Mucosa of rectum (tissue), 2 donors: ENCODE data around the gene PREB.

ENCODE experiments used
- H3K27ac ChIP-seq, 2 donors: one replicate each; pipeline ENCODE4 v1.7.0; 2013; ENCODE audit warnings: inconsistent platforms in 2 of 2, low read depth in 2 of 2, low read length in 2 of 2
- H3K27me3 ChIP-seq, 2 donors: one replicate each; pipeline ENCODE4 v1.7.0; 2013; ENCODE audit warnings: low read length in 2 of 2; ENCODE audit not compliant: control insufficient read depth in 2 of 2, insufficient read depth in 2 of 2
- H3K36me3 ChIP-seq, 2 donors: one replicate each; pipeline ENCODE4 v1.7.0; 2013; ENCODE audit warnings: low read length in 2 of 2; ENCODE audit not compliant: control insufficient read depth in 2 of 2, insufficient read depth in 2 of 2
- H3K4me1 ChIP-seq, 2 donors: one replicate each; pipeline ENCODE4 v1.7.0; 2013; ENCODE audit warnings: low read length in 2 of 2, mild to moderate bottlenecking in 1 of 2; ENCODE audit not compliant: control insufficient read depth in 2 of 2, insufficient read depth in 2 of 2
- H3K4me3 ChIP-seq, 2 donors: one replicate each; pipeline ENCODE4 v1.7.0; 2013; ENCODE audit warnings: low read length in 2 of 2
- H3K9ac ChIP-seq, 2 donors: one replicate each; pipeline ENCODE4 v1.7.0; 2013; ENCODE audit warnings: low read length in 2 of 2, low read depth in 1 of 2, mild to moderate bottlenecking in 1 of 2
- H3K9me3 ChIP-seq, 2 donors: one replicate each; pipeline ENCODE4 v1.7.0; 2013; ENCODE audit warnings: low read length in 2 of 2; ENCODE audit not compliant: control insufficient read depth in 2 of 2
- donor health status: healthy.
- donor health status: Normal muscosa, but diverticular disease.

PREB gene

DNA sequence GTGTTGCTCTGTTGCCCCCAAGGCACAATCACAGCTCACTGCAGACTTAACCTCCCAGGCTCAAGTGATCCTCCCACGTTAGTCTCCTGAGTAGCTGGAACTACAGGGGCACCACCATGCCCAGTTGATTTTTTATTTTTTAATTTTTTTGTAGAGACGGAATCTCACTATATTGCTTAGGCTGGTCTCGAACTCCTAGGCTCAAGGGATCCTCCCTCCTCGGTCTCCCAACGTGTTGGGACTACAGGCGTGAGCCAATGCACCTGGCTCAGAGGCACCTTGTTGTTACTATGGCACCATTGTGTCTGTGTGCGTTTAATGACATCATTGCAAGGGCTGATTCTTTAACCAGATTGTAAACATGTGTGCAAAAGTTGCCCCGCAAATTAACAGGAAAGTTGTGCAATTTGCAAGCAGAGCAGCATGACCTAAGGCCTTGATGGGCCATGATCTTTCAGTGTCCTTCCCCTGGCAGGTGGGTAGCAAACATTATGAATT is 37.0 kb upstream of the PREB start:
- Histone ChIP-seq H3K4me1 (peaks cover 4% of the 10 kb centered on the region in 2 donors), H3K27ac (no peak overlapping the region), H3K36me3 (no peaks in the 10 kb centered on the region), H3K27me3 (no peaks in the 10 kb centered on the region), H3K9ac (no peak overlapping the region), H3K4me3 (no peak overlapping the region), H3K9me3 (no peaks in the 10 kb centered on the region)

- no peaks in the 10 kb centered on the region for H3K9me3 ChIP-seq
- peaks cover 4% of the 10 kb centered on the region in 2 donors for H3K4me1 ChIP-seq
- no peaks in the 10 kb centered on the region for H3K36me3 ChIP-seq
- no peak overlapping the region for H3K4me3 ChIP-seq
- H3K27me3 ChIP-seq = no peaks in the 10 kb centered on the region
- no peak overlapping the region for H3K27ac ChIP-seq
- no peak overlapping the region for H3K9ac ChIP-seq
These were observed 36.3 kb upstream of the PREB start for GRCh38 chr2:27170581-27171337.

DNA sequence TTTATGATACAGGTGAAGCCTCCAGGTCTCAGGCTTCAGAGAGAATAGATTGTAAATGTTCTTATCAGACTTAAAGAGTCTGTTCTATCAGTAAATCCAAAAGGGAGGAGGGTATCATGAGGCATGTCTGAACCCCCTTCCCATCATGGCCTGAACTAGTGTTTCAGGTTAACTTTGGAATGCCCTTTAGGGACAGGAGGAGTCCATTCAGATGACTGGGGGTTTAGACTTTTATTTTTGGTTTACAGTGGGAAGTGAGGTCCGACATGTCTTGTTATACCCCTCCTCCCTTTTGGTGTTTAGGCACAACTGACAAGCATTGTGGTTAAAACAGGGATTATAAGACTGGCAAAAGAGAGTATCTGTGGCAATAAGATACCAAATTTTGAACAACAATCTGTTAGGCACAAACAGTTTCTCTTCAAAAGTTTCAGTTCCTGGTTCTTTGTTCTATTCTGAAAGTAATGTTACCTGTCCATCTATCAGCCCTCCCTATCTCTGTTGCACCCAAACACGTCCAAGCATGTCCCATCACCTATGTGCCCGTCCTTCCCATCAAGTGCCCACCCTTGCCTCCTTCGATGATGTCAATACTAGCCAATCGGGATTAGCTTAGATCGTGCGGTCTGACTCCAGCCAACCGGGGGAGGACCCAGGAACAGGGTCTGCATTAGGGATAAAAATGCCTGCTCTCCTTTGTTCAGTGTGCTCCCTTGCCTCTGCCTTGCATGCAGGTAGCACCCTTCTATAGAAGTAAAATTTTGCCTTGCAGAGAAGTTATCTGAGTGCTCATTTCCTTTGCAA is 30.7 kb upstream of the PREB start:
- no peaks in the 10 kb centered on the region for H3K9me3 ChIP-seq
- H3K4me1 ChIP-seq = peaks cover 0 to under 1% of the 10 kb centered on the region in 2 donors
- no peak overlapping the region for H3K4me3 ChIP-seq
- no peaks in the 10 kb centered on the region for H3K36me3 ChIP-seq
- no peak overlapping the region for H3K9ac ChIP-seq
- peak overlapping the region in 1 of 2 donors; percentile 1 for H3K27ac ChIP-seq
- no peaks in the 10 kb centered on the region for H3K27me3 ChIP-seq

- H3K9me3 ChIP-seq = no peaks in the 10 kb centered on the region
- H3K36me3 ChIP-seq = no peaks in the 10 kb centered on the region
- H3K4me3 ChIP-seq = no peak overlapping the region
- H3K27me3 ChIP-seq = no peaks in the 10 kb centered on the region
- no peaks in the 10 kb centered on the region for H3K4me1 ChIP-seq
- H3K9ac ChIP-seq = no peak overlapping the region
- peak overlapping the region in 1 of 2 donors; percentile 39 for H3K27ac ChIP-seq
These were observed 28.0 kb upstream of the PREB start for GRCh38 chr2:27162151-27163121.

DNA sequence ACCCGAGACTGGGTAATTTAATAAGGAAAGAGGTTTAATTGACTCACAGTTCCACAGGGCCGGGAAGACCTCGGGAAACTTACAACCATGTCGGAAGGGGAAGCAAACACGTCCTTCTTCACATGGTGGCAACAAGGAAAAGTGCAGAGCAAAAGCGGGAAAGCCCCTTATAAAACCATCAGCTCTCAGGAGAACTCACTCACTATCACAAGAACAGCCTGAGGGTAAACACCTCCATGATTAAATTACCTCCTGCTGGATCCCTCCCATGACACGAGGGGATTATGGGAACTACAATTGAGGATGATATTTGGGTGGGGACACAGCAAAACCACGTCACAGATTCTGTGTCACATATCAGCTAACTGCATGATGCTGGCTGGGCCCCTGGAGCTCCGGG is 25.8 kb upstream of the PREB start:
- Histone ChIP-seq H3K27ac (no peak overlapping the region), H3K9me3 (no peaks in the 10 kb centered on the region), H3K36me3 (no peaks in the 10 kb centered on the region), H3K9ac (no peak overlapping the region), H3K4me3 (no peak overlapping the region), H3K27me3 (no peaks in the 10 kb centered on the region), H3K4me1 (no peaks in the 10 kb centered on the region)

- Histone ChIP-seq H3K27ac (no peak overlapping the region), H3K36me3 (no peaks in the 10 kb centered on the region), H3K4me3 (no peak overlapping the region), H3K9me3 (no peaks in the 10 kb centered on the region), H3K4me1 (no peaks in the 10 kb centered on the region), H3K9ac (no peak overlapping the region), H3K27me3 (no peaks in the 10 kb centered on the region)
These were observed 24.8 kb upstream of the PREB start for GRCh38 chr2:27159271-27159670.

GRCh38 chr2:27158468-27158867 is 24.0 kb upstream of the PREB start:
- Histone ChIP-seq H3K27me3 (no peaks in the 10 kb centered on the region), H3K27ac (no peak overlapping the region), H3K9me3 (no peaks in the 10 kb centered on the region), H3K36me3 (no peaks in the 10 kb centered on the region), H3K4me3 (no peak overlapping the region), H3K9ac (no peak overlapping the region), H3K4me1 (no peaks in the 10 kb centered on the region)

DNA sequence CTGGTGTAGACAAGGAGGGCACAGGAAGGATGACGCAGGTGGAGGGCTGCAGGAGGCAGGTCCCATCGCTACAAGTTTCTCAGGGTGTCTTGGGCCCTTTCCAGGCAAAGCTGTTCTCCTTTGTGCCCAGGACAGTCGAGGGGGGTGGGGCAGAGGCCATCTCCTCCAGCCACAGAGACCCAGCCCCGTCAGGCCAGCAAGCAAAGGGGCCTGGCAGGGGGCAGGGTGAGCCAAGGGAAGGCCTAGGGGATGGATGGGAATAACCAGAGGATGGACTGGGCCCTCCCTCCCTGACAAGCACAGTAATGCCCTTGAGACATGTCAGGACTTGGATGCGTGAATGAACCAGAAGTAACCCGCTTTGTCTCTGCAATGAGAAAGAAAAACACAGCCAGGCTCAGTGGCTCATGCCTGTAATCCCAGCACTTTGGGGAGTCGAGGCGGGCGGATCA is 20.7 kb upstream of the PREB start:
- Histone ChIP-seq H3K36me3 (no peaks in the 10 kb centered on the region), H3K9me3 (no peaks in the 10 kb centered on the region), H3K9ac (no peak overlapping the region), H3K4me3 (no peak overlapping the region), H3K27me3 (no peaks in the 10 kb centered on the region), H3K4me1 (no peaks in the 10 kb centered on the region), H3K27ac (no peak overlapping the region)

DNA sequence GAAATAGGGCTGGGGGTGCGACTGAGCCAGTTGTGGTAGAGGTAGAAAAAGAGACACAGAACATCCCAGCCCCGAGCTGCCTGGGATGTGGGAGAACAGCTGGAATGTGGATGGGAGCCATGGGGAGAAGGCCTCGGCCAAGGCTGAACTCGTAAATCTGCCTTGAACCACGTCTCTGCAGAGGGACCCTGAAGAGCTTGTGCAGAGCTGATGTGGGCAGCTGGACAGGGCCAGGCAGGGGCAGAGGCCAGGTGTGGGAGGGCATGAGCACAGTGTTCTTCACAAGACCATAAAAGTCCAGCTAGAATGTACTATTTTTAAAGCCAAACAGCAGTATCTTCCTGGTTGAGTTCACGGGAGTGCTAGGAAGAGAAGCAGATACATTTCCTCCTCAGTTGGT is 20.1 kb upstream of the PREB start:
- no peaks in the 10 kb centered on the region for H3K4me1 ChIP-seq
- no peaks in the 10 kb centered on the region for H3K9me3 ChIP-seq
- no peaks in the 10 kb centered on the region for H3K36me3 ChIP-seq
- H3K27ac ChIP-seq = no peak overlapping the region
- H3K9ac ChIP-seq = no peak overlapping the region
- no peak overlapping the region for H3K4me3 ChIP-seq
- H3K27me3 ChIP-seq = no peaks in the 10 kb centered on the region
